ENCODE measurements around the gene ATP5F1D.

- TF ChIP-seq POLR2AphosphoS5 (IDR thresholded peaks at IDR 0.05): no peak
- TF ChIP-seq CTCF (IDR thresholded peaks at IDR 0.05): no peak
- TF ChIP-seq POLR2A (IDR thresholded peaks at IDR 0.05): no peak
These were observed 31.4 kb upstream of the ATP5F1D start for GRCh38 chr19:1210227-1210538.
